WTC11 (cell line): ENCODE results near the gene CAPN12. TPM values are rescaled to one million over a fixed set of nuclear protein-coding genes. Genes with fewer than 3 reads are reported as not detected.

Experiments used
- ATAC-seq: fragments of 200-7000 bp; cut with Tn5 transposase; 2 replicates; pipeline ENCODE4 v1.10.0; 2021; ENCODE audit warnings: mild to moderate bottlenecking, moderate library complexity
- CTCF ChIA-PET: fragments of 300-600 bp; sonication (Branson Sonifier 250); formaldehyde crosslinking; loops from one replicate; lab custom pipeline; 2021; ENCODE audit warnings: antibody characterized with exemption; lab: Charles Lee
- POLR2A ChIA-PET: fragments of 350-600 bp; sonication (Branson Sonifier 250); formaldehyde crosslinking; loops from one replicate; lab custom pipeline; 2021; ENCODE audit warnings: antibody characterized with exemption; lab: Charles Lee
- DNase-seq: peaks from one replicate; pipeline ENCODE4 v3.0.0; 2021; ENCODE audit warnings: low spot score
- H3K27ac Mint-ChIP-seq: 2 replicates; pipeline ENCODE4 v1.8.0; 2021; ENCODE audit warnings: mixed read lengths
- H3K27me3 Mint-ChIP-seq: 2 replicates; pipeline ENCODE4 v1.8.0; 2021; ENCODE audit warnings: low read depth, mild to moderate bottlenecking, moderate library complexity, mixed read lengths
- H3K36me3 Mint-ChIP-seq: 2 replicates; pipeline ENCODE4 v1.8.0; 2021; ENCODE audit warnings: mixed read lengths
- H3K4me1 Mint-ChIP-seq: 2 replicates; pipeline ENCODE4 v1.8.0; 2022; ENCODE audit warnings: mixed read lengths
- H3K4me3 Mint-ChIP-seq: 2 replicates; pipeline ENCODE4 v1.8.0; 2021; ENCODE audit warnings: mild to moderate bottlenecking, moderate library complexity, mixed read lengths
- H3K9me3 Mint-ChIP-seq: 2 replicates; pipeline ENCODE4 v1.8.0; 2021; ENCODE audit warnings: mixed read lengths
- AR ChIP-seq: fragments of 250-450 bp; sonication (Bioruptor Pico); IDR thresholded peaks from 2 replicates; pipeline ENCODE4 v1.9.0; 2021; ENCODE audit warnings: mild to moderate bottlenecking
- ATF3 ChIP-seq: sonication (generic); formaldehyde crosslinking; conservative IDR thresholded peaks from 2 replicates; pipeline ENCODE4 v1.8.1; 2022; ENCODE audit warnings: mild to moderate bottlenecking, missing genetic modification reagents
- CDX4 ChIP-seq: fragments of 250-450 bp; sonication (Bioruptor Pico); IDR thresholded peaks from 2 replicates; pipeline ENCODE4 v1.9.0; 2021; ENCODE audit warnings: moderate library complexity, mild to moderate bottlenecking, inconsistent platforms, borderline replicate concordance
- E2F4 ChIP-seq: sonication (generic); formaldehyde crosslinking; IDR thresholded peaks from 2 replicates; pipeline ENCODE4 v1.8.1; 2022; ENCODE audit warnings: low read depth, mild to moderate bottlenecking, moderate library complexity, missing genetic modification reagents, borderline replicate concordance
- E2F5 ChIP-seq: sonication (generic); formaldehyde crosslinking; IDR thresholded peaks from 2 replicates; pipeline ENCODE4 v1.8.1; 2022; ENCODE audit warnings: mild to moderate bottlenecking, moderate library complexity, missing genetic modification reagents
- EMX1 ChIP-seq: fragments of 250-450 bp; sonication (Bioruptor Pico); IDR thresholded peaks from 2 replicates; pipeline ENCODE4 v1.8.0; 2021; ENCODE audit warnings: mild to moderate bottlenecking
- MAX ChIP-seq: sonication (generic); formaldehyde crosslinking; IDR thresholded peaks from 2 replicates; pipeline ENCODE4 v1.8.0; 2022; ENCODE audit warnings: mild to moderate bottlenecking, missing genetic modification reagents
- NFYB ChIP-seq: sonication (generic); formaldehyde crosslinking; conservative IDR thresholded peaks from 2 replicates; pipeline ENCODE4 v1.8.0; 2022; ENCODE audit warnings: low read depth, missing genetic modification reagents
- NR2C2 ChIP-seq: sonication (generic); formaldehyde crosslinking; IDR thresholded peaks from 2 replicates; pipeline ENCODE4 v1.8.0; 2022; ENCODE audit warnings: mild to moderate bottlenecking, missing genetic modification reagents
- NR3C1 ChIP-seq: sonication (generic); formaldehyde crosslinking; conservative IDR thresholded peaks from 2 replicates; pipeline ENCODE4 v1.8.1; 2023; ENCODE audit warnings: low read depth, mild to moderate bottlenecking, missing genetic modification reagents
- PREB ChIP-seq: sonication (generic); formaldehyde crosslinking; IDR thresholded peaks from 2 replicates; pipeline ENCODE4 v1.8.1; 2022; ENCODE audit warnings: mild to moderate bottlenecking, missing genetic modification reagents, moderate library complexity, borderline replicate concordance
- RELA ChIP-seq: sonication (generic); formaldehyde crosslinking; IDR thresholded peaks from 2 replicates; pipeline ENCODE4 v1.8.1; 2022; ENCODE audit warnings: missing genetic modification reagents, mild to moderate bottlenecking, borderline replicate concordance
- RORB ChIP-seq: fragments of 250-450 bp; sonication (Bioruptor Pico); IDR thresholded peaks from 2 replicates; pipeline ENCODE4 v1.9.0; 2021; ENCODE audit warnings: mild to moderate bottlenecking
- STAT6 ChIP-seq: sonication (generic); formaldehyde crosslinking; conservative IDR thresholded peaks from 2 replicates; pipeline ENCODE4 v1.8.1; 2023; ENCODE audit warnings: mild to moderate bottlenecking, low read depth, missing genetic modification reagents, moderate library complexity
- TCF7 ChIP-seq: sonication (generic); formaldehyde crosslinking; IDR thresholded peaks from 2 replicates; pipeline ENCODE4 v1.8.0; 2022; ENCODE audit warnings: mild to moderate bottlenecking, low read depth, missing genetic modification reagents, moderate library complexity
- TEAD1 ChIP-seq: sonication (generic); formaldehyde crosslinking; IDR thresholded peaks from 2 replicates; pipeline ENCODE4 v1.8.0; 2022; ENCODE audit warnings: mild to moderate bottlenecking, missing genetic modification reagents
- TP53 ChIP-seq: sonication (generic); formaldehyde crosslinking; IDR thresholded peaks from 2 replicates; pipeline ENCODE4 v1.8.1; 2023; ENCODE audit warnings: mild to moderate bottlenecking, missing genetic modification reagents
- ZBTB21 ChIP-seq: sonication (generic); formaldehyde crosslinking; IDR thresholded peaks from 2 replicates; pipeline ENCODE4 v1.8.1; 2023; ENCODE audit warnings: mild to moderate bottlenecking, missing genetic modification reagents, borderline replicate concordance
- ZNF121 ChIP-seq: sonication (generic); formaldehyde crosslinking; IDR thresholded peaks from 2 replicates; pipeline ENCODE4 v1.8.0; 2023; ENCODE audit warnings: missing genetic modification reagents
- ZNF138 ChIP-seq: sonication (generic); formaldehyde crosslinking; conservative IDR thresholded peaks from 2 replicates; pipeline ENCODE4 v1.8.1; 2022; ENCODE audit warnings: mild to moderate bottlenecking, moderate library complexity, missing genetic modification reagents
- ZNF423 ChIP-seq: fragments of 250-450 bp; sonication (Bioruptor Pico); IDR thresholded peaks from 2 replicates; pipeline ENCODE4 v2.1.2; 2022; ENCODE audit warnings: mild to moderate bottlenecking, moderate library complexity
- ZSCAN18 ChIP-seq: fragments of 250-450 bp; sonication (Bioruptor Pico); IDR thresholded peaks from 2 replicates; pipeline ENCODE4 v2.1.2; 2022; ENCODE audit warnings: mild to moderate bottlenecking, moderate library complexity
- total RNA-seq: library from RNA; stranded (reverse); gene quantifications from 3 replicates; pipeline ENCODE4 v1.2.3, GENCODE V29; 2021

CAPN12 gene
- total RNA-seq, 1 experiment from 2014 or later, result 9.6 TPM

- ChIA-PET POLR2A (no interaction called here), CTCF (no interaction called here)
- no peak for ATAC-seq
- TF ChIP-seq NR3C1 (CRISPR knock-in tag) (no peak), ATF3 (CRISPR knock-in tag) (0 out of 2 replicates have a peak, but pooled peaks have one; percentile 36), RORB (CRISPR knock-in tag) (no peak), TCF7 (CRISPR knock-in tag) (no peak), NR2C2 (CRISPR knock-in tag) (no peak), MAX (CRISPR knock-in tag) (no peak)
- Mint-ChIP-seq H3K36me3 (peaks cover 53% of the 10 kb centered on the region), H3K9me3 (no peaks in the 10 kb centered on the region), H3K4me3 (no peak overlapping the region), H3K4me1 (peaks cover 5% of the 10 kb centered on the region), H3K27me3 (no peaks in the 10 kb centered on the region), H3K27ac (no peak overlapping the region)
- DNase-seq, result no peak
Observed at GRCh38 chr19:38721496-38721895, 22.8 kb downstream of the CAPN12 start.

GRCh38 chr19:38720559-38721236, 23.6 kb downstream of the CAPN12 start:
- no peaks in the 10 kb centered on the region for H3K9me3 Mint-ChIP-seq
- no peak overlapping the region for H3K4me3 Mint-ChIP-seq
- peaks cover 5% of the 10 kb centered on the region for H3K4me1 Mint-ChIP-seq
- no peak overlapping the region for H3K27ac Mint-ChIP-seq
- ChIA-PET CTCF (interaction anchor here (0.6 kb wide), 1 partner anchor 58 kb away, joined by 3 read pairs; no protein-coding TSS in a partner anchor), POLR2A (no interaction called here)
- DNase-seq (no peak), ATAC-seq (no peak)
- no peaks in the 10 kb centered on the region for H3K27me3 Mint-ChIP-seq
- peaks cover 49% of the 10 kb centered on the region for H3K36me3 Mint-ChIP-seq
- TF ChIP-seq CDX4 (no peak), ZBTB21 (CRISPR knock-in tag) (no peak), RELA (CRISPR knock-in tag) (no peak), NFYB (CRISPR knock-in tag) (no peak), TP53 (CRISPR knock-in tag) (no peak), E2F5 (CRISPR knock-in tag) (no peak), ZNF121 (CRISPR knock-in tag) (no peak), EMX1 (no peak), PREB (CRISPR knock-in tag) (no peak), STAT6 (CRISPR knock-in tag) (no peak), ATF3 (CRISPR knock-in tag) (no peak), E2F4 (CRISPR knock-in tag) (no peak), ZSCAN18 (CRISPR knock-in tag) (no peak), TEAD1 (CRISPR knock-in tag) (no peak), AR (CRISPR knock-in tag) (no peak), ZNF423 (no peak), ZNF138 (CRISPR knock-in tag) (no peak)
